ENCODE data around the gene FBLN2. TPM values are rescaled to one million over a fixed set of nuclear protein-coding genes. Genes with fewer than 3 reads are reported as not detected.

The FBLN2 gene
- polyA plus RNA-seq, 3 donors, result 0.08 TPM; not detected in 2

DNA sequence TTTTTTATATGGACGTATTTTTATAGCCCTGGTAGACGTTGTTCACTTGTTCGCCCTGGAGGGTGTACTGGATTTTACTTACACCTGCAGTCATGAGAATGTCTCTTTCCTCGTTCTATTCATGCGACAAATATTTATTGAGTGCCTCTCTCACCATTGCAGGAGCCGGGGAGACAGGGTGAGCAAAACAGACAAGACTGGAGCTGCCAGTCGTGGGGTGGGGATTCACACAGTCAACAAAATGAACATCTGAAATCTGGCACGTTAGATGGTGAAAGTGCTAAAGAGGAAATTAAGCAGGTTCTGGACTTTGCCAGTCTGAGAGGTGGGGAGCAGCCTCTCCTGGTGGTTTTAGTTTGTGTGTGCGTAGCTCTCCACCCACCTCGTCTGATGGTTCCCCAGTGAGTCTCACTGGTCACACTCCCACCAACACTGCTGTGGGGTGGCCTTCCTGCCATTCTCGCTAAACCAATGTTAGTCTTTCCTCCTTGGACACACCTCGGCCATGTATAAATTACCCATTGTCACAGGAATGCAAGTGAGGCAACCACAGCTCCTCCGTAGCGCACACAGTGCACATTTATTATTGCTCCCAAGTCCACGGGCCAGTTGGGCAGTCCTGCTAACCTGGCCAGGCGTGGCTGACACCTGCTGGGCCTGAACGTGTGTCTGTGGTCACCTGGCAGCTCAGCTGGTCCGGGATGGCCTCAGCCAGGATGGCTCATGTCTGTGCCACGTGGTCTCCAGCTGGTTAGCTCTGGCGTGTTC is 31.5 kb downstream of the FBLN2 start:
- DNase-seq, result no peak
- 88% methylated on average over 15 of the region's 20 CpGs for WGBS (ENCODE audit: insufficient coverage)
- no peaks in the 10 kb centered on the region for H3K9me3 Mint-ChIP-seq
- Histone ChIP-seq H3K4me3 (replicated peaks in 1 of 3; ENCODE audit: low read depth in 2 of 3, low read length in 3 of 3) (no peak overlapping the region), H3K79me2 (ENCODE audit: insufficient read depth, low read length) (no peaks in the 10 kb centered on the region), H3K9ac (ENCODE audit: insufficient read depth, low read length, poor library complexity, severe bottlenecking) (no peak overlapping the region), H3K4me2 (replicated peaks; ENCODE audit: extremely low read depth, low read length, poor library complexity, severe bottlenecking) (no peak overlapping the region), H2AFZ (ENCODE audit: insufficient read depth, low read depth, low read length, poor library complexity, severe bottlenecking) (no peak overlapping the region), H3K36me3 (replicated peaks in 1 of 2; ENCODE audit: control insufficient read depth in 1 of 2, insufficient read depth in 2 of 2, low read length in 2 of 2) (no peaks in the 10 kb centered on the region), H3K9me3 (replicated peaks in 1 of 2; ENCODE audit: control insufficient read depth in 1 of 2, insufficient read depth in 1 of 2, low read length in 2 of 2) (no peaks in the 10 kb centered on the region), H3K4me1 (ENCODE audit: control insufficient read depth in 1 of 2, insufficient read depth in 2 of 2, low read length in 2 of 2) (no peaks in the 10 kb centered on the region), H3K27ac (ENCODE audit: low read depth in 1 of 2, low read length in 2 of 2) (no peak overlapping the region), H3K27me3 (ENCODE audit: control insufficient read depth in 2 of 2, insufficient read depth in 2 of 2, low read length in 2 of 2) (no peaks in the 10 kb centered on the region), H4K20me1 (ENCODE audit: insufficient read depth, low read length) (no peaks in the 10 kb centered on the region)
- H3K27me3 Mint-ChIP-seq (ENCODE audit: low read depth in 3 of 3), result peaks cover 0 to 10% (median 6%) of the 10 kb centered on the region in 3 donors
- intact Hi-C loops (cut with micrococcal nuclease), result no loop called here
- no peak for TF ChIP-seq CTCF (IDR thresholded peaks at IDR 0.05)
- H3K36me3 Mint-ChIP-seq, result no peaks in the 10 kb centered on the region
- peaks cover 2% of the 10 kb centered on the region for H3K4me1 Mint-ChIP-seq
- H3K4me3 Mint-ChIP-seq, result no peak overlapping the region
- H3K27ac Mint-ChIP-seq, result no peak overlapping the region

DNA sequence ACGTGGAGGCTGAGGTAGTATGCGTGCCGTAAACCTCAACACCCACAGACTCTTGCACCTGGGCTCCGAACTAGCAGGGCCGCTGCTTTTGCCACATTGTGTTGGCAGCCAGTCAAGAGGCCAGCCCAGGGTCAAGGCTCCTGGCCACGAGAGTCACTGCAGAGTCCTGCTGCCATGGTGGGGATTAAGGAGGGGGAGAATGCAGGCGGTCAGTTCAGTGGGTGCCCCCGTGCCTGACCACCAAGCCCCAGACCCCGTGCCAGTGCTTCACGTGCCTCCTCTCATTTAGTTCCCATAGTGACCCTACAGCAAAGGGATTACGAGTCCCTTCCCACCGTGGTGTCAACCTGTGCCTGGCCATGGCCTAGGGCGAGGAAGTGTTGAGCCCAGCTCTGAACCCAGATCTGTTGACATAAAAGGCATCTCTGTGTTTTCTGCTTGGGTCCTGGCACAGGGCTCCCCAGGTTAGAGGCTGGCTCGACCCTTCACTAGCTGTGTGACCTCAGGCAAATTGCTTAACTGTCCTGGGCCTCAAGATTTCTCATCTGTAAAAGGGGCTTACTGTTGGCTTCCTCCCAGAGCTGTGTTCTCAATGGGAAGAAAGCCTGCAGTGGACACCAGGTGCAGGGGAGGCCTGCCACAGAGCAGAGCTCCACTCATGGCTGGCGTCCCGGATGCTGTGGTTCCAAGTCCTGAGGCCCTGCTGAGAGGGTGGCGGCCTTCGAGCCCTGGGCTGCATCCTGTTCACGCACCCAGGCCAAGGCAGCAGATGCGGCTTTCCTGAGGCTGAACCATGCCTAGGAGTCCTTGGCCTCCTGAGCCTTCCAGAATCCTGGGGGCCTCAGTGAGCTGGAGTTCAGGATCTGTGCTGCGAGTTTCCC is 32.8 kb downstream of the FBLN2 start:
- Histone ChIP-seq H3K79me2 (ENCODE audit: insufficient read depth, low read length) (no peaks in the 10 kb centered on the region), H3K4me3 (replicated peaks in 1 of 3; ENCODE audit: low read depth in 2 of 3, low read length in 3 of 3) (no peak overlapping the region), H3K9ac (ENCODE audit: insufficient read depth, low read length, poor library complexity, severe bottlenecking) (no peak overlapping the region), H3K4me1 (ENCODE audit: control insufficient read depth in 1 of 2, insufficient read depth in 2 of 2, low read length in 2 of 2) (no peaks in the 10 kb centered on the region), H3K36me3 (replicated peaks in 1 of 2; ENCODE audit: control insufficient read depth in 1 of 2, insufficient read depth in 2 of 2, low read length in 2 of 2) (no peaks in the 10 kb centered on the region), H4K20me1 (ENCODE audit: insufficient read depth, low read length) (no peaks in the 10 kb centered on the region), H3K27me3 (ENCODE audit: control insufficient read depth in 2 of 2, insufficient read depth in 2 of 2, low read length in 2 of 2) (no peaks in the 10 kb centered on the region), H3K9me3 (replicated peaks in 1 of 2; ENCODE audit: control insufficient read depth in 1 of 2, insufficient read depth in 1 of 2, low read length in 2 of 2) (no peaks in the 10 kb centered on the region), H3K27ac (ENCODE audit: low read depth in 1 of 2, low read length in 2 of 2) (no peak overlapping the region), H3K4me2 (replicated peaks; ENCODE audit: extremely low read depth, low read length, poor library complexity, severe bottlenecking) (no peak overlapping the region), H2AFZ (ENCODE audit: insufficient read depth, low read depth, low read length, poor library complexity, severe bottlenecking) (no peak overlapping the region)
- peaks cover 2% of the 10 kb centered on the region for H3K4me1 Mint-ChIP-seq
- no peaks in the 10 kb centered on the region for H3K9me3 Mint-ChIP-seq
- H3K27ac Mint-ChIP-seq, result no peak overlapping the region
- H3K36me3 Mint-ChIP-seq, result no peaks in the 10 kb centered on the region
- no peak overlapping the region for H3K4me3 Mint-ChIP-seq
- peaks cover 0 to 10% (median 4%) of the 10 kb centered on the region in 3 donors for H3K27me3 Mint-ChIP-seq (ENCODE audit: low read depth in 3 of 3)
- no peak for DNase-seq
- 61% methylated on average over 19 of the region's 21 CpGs for WGBS (ENCODE audit: insufficient coverage)
- TF ChIP-seq CTCF (IDR thresholded peaks at IDR 0.05), result no peak
- intact Hi-C loops (cut with micrococcal nuclease), result no loop called here

All from CD14-positive monocyte (primary cell).